T-helper 22 cell (primary cell): ENCODE results near the gene EIF3D.

Source experiments
- DNase-seq: peaks from one replicate; pipeline ENCODE4 v3.0.0-alpha.2; 2020; ENCODE audit warnings: low read depth

EIF3D gene

GRCh38 chr22:36506637-36507517 is 22.1 kb downstream of the EIF3D start, which contains the start of gene FOXRED2:
Gene FOXRED2 (minus strand): TSS chr22:36507040. CDS start chr22:36506422, 618 bp downstream.
- peak; percentile 75 for DNase-seq

- DNase-seq: no peak
These were observed 22.8 kb downstream of the EIF3D start for GRCh38 chr22:36505998-36506635.

- DNase-seq: no peak
These were observed 30.9 kb downstream of the EIF3D start for GRCh38 chr22:36497910-36498665.

GRCh38 chr22:36493690-36494110 is 35.3 kb downstream of the EIF3D start:
- DNase-seq: no peak

DNA sequence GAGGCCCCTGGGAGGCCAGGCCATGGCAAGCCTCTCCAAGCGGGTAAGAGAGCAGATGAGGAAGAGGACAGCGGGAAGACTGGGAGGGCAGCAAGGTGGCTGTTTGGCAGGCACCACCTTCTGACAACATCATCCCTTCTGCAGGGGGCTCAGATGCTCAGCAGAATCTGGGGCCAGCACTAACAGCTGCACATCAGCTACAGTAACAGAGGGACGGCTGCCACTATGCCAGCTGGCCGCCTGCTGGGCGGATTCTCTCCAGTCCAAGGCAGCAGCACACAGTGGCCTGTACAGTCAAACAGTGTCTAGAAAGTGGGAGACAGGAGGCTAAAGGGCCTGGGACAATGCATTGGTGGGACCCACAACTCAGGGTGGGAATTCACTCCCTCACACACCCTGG is 36.9 kb downstream of the EIF3D start:
- DNase-seq: no peak

- no peak for DNase-seq
These were observed 37.8 kb downstream of the EIF3D start for GRCh38 chr22:36491155-36491554.

DNA sequence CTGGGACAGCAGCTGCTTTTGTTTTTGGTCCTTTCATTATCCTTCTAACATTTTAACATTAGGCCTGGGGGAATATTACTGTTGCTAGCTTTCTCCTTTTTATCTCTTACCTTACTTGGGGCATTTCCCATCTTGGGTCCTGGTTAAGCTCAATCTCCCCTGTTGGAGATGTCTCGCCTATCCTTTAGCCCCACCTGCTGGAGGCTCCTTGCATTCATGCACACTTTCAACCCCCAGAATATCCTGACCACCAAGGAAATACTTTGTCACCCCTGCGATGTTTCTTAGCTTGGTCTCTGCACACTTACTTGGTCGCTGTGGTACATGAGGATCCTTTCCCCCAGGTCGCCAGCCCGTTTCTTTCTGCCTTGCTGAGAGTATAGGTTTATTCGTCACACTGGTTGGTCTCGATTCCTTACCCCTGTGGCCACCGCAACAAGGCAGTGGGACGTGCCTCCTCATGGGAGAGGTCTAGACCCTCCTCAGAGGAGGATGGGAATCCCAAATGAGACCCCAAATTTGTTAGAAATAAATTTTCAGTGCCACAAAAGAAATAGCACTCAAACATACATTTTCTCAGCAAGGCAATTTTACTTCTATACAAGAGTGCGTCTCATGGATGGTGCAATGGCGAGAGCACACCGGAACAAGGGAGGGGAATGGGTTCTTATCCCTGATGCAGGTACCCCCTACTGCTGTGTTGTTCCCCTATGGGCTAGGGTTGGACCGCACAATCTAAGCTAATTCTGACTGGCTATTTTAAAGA is 42.2 kb downstream of the EIF3D start:
- peak; percentile 19 for DNase-seq

DNA sequence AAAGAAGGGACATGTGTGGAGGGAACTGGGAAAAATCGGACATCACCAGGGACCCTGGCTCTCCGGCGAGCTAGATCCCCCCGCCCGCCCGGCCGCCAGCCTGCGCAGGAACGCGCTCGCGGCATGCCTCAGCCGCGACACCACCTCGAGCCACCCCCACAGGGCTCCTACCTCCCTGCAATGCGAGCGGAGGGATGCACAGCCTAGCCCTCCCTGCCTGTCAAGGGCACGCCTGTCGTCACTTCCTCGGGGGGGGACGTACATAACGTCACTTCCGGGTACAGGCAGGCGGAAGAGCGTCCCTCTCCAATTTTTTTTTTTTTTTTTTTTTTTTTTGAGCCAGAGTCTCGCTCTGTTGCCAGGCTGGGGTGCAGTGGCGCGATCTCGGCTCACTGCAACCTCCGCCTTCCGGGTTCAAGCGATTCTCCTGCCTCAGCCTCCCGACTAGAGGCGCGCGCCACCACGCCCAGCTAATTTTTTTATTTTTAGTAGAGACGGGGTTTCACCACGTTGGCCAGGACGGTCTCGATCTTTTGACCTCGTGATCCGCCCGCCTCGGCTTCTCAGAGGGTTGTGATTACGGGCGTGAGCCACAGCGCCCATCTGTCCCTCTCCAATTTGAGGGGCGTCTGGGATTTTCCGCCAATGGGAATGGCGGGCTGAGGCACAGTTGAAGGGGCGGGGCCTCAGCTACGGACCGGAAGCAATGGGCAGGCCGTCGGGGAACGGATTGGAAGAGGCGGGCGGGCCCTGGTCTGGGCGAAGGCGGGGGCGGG is 47.4 kb downstream of the EIF3D start, which contains the start of gene TXN2:
TSS of gene TXN2 (minus strand) at position 248 of the 776 bp plus-strand sequence. CDS start 803 bp downstream, outside the sequence.
- peak; percentile 95 for DNase-seq

DNA sequence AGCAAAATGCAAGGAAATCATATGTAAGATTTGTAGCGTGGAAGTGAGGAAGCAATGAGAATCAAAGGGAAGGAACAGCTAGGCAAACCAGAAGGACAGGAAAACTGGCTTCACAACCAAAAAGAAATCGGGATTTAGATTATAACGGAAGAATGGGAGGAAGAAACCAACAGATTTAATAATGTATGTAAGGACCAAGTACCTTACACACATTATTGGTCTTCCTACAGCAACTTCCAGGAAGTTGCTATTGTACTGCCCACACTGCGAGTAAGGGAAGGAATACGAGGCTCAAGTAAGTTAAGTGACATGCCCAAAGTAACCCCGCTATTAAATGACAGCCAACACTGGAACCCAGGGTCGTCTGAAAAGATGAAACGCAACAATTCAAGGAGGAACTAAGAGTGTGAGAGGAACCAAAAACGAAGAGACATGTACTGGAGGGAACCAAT is 48.0 kb downstream of the EIF3D start:
- no peak for DNase-seq

GRCh38 chr22:36478966-36479365 is 50.0 kb downstream of the EIF3D start:
- DNase-seq: no peak

DNA sequence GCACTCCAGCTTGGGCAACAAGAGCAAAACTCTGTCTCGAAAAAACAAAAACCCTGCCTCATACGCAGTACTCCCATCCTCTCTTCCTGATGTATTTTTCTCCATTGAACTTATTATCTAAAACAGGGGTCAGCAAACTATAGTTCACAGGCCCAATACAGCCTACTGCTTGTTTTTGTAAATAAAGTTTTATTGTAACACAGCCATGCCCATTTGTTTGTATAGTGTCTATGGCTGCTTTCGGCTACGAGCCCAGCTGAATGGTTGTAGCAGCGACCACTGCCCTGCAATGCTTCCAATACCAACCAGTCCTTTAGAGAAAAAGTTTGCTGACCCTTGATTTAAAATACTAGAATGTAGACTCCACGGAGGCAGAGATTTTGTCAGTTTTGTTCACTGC is 53.6 kb downstream of the EIF3D start:
- DNase-seq: no peak

- DNase-seq: no peak
These were observed 56.3 kb downstream of the EIF3D start for GRCh38 chr22:36472689-36473088.

DNA sequence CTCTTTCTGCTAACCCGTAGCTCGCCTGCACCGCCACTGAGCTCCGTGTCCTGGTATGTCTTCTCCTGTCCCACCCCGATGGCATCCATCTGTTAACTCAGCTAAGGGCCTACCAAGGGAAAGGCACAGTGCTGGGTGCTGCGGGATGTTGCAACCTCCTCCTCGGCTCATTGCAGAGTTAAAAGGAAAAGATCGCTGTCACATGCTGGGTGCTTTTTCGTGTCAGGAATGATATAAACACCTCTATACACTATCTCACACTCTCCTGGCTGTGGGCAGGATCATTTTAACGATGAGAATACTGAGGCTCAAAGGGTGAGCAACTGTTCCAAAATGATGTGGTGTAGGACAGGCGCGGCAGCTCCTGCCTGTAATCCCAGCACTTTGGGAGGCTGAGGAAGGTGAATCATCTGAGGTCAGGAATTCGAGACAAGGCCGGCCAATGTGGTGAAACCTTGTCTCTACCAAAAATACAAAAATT is 57.6 kb downstream of the EIF3D start:
- DNase-seq: no peak

DNA sequence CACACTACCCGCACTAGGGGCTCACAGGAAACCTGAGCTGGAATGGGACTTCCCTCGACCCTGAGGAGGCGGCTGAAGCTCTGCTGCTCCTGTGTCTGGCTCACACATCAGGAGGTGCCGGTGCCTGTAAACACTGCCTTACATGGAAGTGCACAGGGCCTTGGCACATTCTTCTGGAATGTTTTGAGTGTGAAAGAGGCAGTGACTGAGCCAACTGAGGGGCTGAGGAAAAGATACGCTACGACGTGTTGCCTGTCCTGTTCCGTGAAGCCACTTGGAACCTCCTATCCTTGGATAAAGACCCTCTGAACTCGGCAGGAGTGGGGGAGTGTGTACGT is 58.0 kb downstream of the EIF3D start:
- DNase-seq: no peak

- peak; percentile 68 for DNase-seq
These were observed 58.6 kb downstream of the EIF3D start for GRCh38 chr22:36470162-36470993.

DNA sequence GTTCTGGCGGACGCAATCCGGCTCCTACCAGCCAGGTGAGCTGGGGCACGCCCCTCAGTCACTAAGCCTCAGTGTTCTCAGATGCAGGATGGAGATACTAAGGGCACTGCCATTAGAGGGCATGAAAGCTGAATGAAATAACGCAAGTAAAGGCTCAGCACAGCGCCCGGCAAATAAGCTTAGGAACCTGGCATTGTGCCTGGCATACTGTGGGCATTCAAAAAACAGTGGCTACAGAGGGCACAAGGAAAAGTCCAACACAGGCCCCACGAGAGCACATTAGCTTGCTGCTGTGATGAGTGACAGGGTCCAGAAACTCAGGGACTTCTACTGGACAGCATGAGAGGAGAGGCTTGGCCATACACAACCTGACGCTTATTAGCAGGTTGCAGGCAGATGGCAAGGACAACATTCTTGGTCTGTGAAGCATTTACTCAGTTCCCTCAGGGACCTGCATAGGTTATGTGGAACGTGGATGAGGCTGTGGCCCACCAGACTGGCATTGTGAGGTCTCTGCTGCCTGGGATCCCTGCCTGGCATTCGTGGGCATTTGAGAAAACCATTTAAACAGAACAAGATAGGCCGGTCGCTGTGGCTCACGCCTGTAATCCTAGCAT is 59.8 kb downstream of the EIF3D start:
- no peak for DNase-seq

- no peak for DNase-seq
These were observed 61.0 kb downstream of the EIF3D start for GRCh38 chr22:36467946-36468345.

DNA sequence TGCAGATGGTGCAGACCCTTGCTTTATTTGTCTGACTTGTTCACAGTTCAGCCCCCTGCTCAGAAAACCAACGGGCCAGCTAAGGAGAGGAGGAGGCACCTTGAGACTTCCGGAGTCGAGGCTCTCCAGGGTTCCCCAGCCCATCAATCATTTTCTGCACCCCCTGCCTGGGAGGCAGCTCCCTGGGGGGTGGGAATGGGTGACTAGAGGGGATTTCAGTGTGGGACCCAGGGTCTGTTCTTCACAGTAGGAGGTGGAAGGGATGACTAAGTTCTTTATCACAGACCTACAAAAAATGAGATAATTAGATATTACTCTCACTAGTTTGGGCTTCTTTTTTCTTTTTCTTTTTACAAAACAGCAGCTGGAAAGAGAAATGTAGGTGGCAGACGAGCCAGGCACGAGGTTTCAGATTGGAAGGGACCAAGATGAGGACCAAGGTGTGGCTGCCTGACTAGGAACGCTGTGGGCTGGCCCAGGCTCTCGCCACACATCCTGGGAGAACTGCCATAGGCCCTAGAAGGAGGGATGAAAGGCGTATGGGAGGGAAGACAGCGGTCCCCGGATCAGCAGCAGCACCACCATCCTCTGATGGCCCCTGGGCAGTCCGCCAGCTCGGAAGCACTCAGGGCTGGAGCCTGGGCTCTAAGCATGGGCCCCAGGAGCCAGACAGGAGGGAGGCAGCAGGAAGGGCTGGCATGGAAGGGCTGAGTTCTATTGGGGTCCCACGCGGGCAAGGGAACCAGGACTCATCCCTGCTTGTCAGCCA is 61.7 kb downstream of the EIF3D start:
- no peak for DNase-seq

- DNase-seq: no peak
These were observed 62.7 kb downstream of the EIF3D start for GRCh38 chr22:36466258-36466657.
